GM12892 (cell line): ENCODE measurements around the gene FAHD2A.

Experiments used
- POLR2A ChIP-seq: IDR thresholded peaks from 2 replicates; pipeline ENCODE4 v1.6.1; 2011; ENCODE audit warnings: low read depth, low read length, control low read depth
- POLR2AphosphoS5 ChIP-seq: IDR thresholded peaks from 2 replicates; pipeline ENCODE4 v1.6.1; 2011; ENCODE audit warnings: low read depth, low read length, control low read depth
- TAF1 ChIP-seq: IDR thresholded peaks from 2 replicates; pipeline ENCODE4 v1.6.1; 2011; ENCODE audit warnings: low read depth, mild to moderate bottlenecking, control low read depth, low read length, borderline replicate concordance

- TF ChIP-seq POLR2A (no peak), POLR2AphosphoS5 (no peak), TAF1 (no peak)
Measured at GRCh38 chr2:95356821-95357700, 45.4 kb upstream of the FAHD2A start.
